Measurements from ENCODE around the gene CTSL. TPM values are rescaled to one million over a fixed set of nuclear protein-coding genes. Genes with fewer than 3 reads are reported as not detected.

Gene CTSL
- total and polyA plus RNA-seq, 2 of the 13 experiments (the other 11 are each of a cell fraction or from before 2014, with no cell fraction given), result 78.1 to 113 TPM

DNA sequence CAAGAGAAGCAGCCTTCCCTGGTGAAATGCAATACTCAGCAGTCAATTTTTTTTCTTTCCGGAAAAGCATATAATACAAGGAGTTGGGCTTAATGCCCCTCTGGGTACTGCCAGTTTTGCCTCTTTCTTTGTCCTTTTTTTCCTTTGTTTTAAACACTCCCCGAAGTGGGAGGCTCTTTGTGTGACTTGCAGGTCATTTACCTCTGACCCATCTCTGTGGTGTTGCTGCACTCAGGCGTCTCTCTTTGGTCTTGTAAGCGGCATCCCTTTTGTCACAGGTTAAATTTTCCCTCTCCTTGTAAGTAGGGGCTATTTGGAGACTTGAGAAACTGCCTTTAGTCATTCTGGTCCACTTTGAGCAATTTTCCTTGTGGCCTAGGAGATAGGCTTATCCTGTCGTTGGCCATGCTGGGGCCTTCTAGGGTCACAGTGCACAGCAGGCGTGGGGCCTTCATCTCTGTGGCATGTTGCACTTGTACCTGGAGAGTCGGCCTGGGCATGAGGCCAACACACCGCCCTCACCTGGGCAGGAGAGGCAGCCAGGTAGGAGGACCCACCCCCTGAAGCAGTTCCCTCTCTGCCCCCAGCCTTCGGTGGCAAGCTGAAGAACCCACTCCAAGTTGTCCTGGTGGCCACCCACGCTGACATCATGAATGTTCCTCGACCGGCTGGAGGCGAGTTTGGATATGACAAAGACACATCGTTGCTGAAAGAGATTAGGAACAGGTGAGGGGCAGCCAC is 27.7 kb upstream of the CTSL start:
- Histone ChIP-seq H3K79me2 (ENCODE audit: insufficient read depth, low read length) (no peaks in the 10 kb centered on the region), H3K9me3 (ENCODE audit: low read length) (no peaks in the 10 kb centered on the region), H3K27ac (ENCODE audit: extremely low read length, insufficient read depth, low read length) (no peak overlapping the region), H3K4me2 (ENCODE audit: low read depth, low read length) (no peak overlapping the region), H3K4me1 (ENCODE audit: insufficient read depth, low read length) (no peaks in the 10 kb centered on the region), H4K20me1 (ENCODE audit: insufficient read depth, low read length) (no peaks in the 10 kb centered on the region), H3K36me3 (replicated peaks in 1 of 2; ENCODE audit: control insufficient read depth in 1 of 2, insufficient read depth in 2 of 2, low read length in 2 of 2) (peaks cover 20 to 66% of the 10 kb centered on the region in 2 experiments), H3K4me3 (replicated peaks in 1 of 3; ENCODE audit: insufficient read depth in 1 of 3, low read depth in 2 of 3, low read length in 3 of 3) (no peak overlapping the region), H2AFZ (ENCODE audit: low read length) (no peak overlapping the region), H3K27me3 (ENCODE audit: control insufficient read depth in 1 of 2, insufficient read depth in 2 of 2, low read length in 2 of 2) (no peaks in the 10 kb centered on the region), H3K9ac (ENCODE audit: insufficient read depth, low read depth, low read length) (no peak overlapping the region)
- intact Hi-C loops (cut with micrococcal nuclease; ENCODE audit: unreplicated experiment) (no loop called here), in situ Hi-C loops (cut with HindIII; ENCODE audit: extremely low pct_ligation_motif_present, low pct_unique_long_range_greater_than_20kb) (no loop called here)
- BruUV-seq (replicated peaks), result no TSS peak
- CTCF ChIA-PET (ENCODE audit: low intra/inter-chr PET ratio, low total read pairs), result no interaction called here
- WGBS (ENCODE audit: low lambda C conversion rate), result 93% methylated on average over 14 of the region's 14 CpGs
- no peak for DNase-seq (ENCODE audit: low spot score)
- POLR2A ChIA-PET, result no interaction called here
- ATAC-seq, result no peak
- FAIRE-seq, result no peak
- TF ChIP-seq ZNF354B (CRISPR knock-in tag; IDR thresholded peaks at IDR 0.05) (no peak), ZNF616 (CRISPR knock-in tag; IDR thresholded peaks at IDR 0.05; ENCODE audit: low read depth) (no peak), CBFB (CRISPR knock-in tag; IDR thresholded peaks at IDR 0.05) (no peak), KLF12 (CRISPR knock-in tag; IDR thresholded peaks at IDR 0.05; ENCODE audit: borderline replicate concordance) (no peak), ZNF572 (CRISPR knock-in tag; IDR thresholded peaks at IDR 0.05) (no peak), ADNP (CRISPR knock-in tag; IDR thresholded peaks at IDR 0.05) (no peak), ZC3H4 (CRISPR knock-in tag; IDR thresholded peaks at IDR 0.05; ENCODE audit: borderline replicate concordance) (no peak), ZNF17 (CRISPR knock-in tag; IDR thresholded peaks at IDR 0.05) (no peak), CBX5 (CRISPR knock-in tag; IDR thresholded peaks at IDR 0.05; ENCODE audit: borderline replicate concordance) (no peak), ZNF468 (CRISPR knock-in tag; IDR thresholded peaks at IDR 0.05) (no peak), ZNF614 (CRISPR knock-in tag; IDR thresholded peaks at IDR 0.05; ENCODE audit: borderline replicate concordance) (no peak), CENPT (CRISPR knock-in tag; IDR thresholded peaks at IDR 0.05; ENCODE audit: low read depth) (no peak), TGIF2 (CRISPR knock-in tag; IDR thresholded peaks at IDR 0.05) (no peak), ZNF713 (CRISPR knock-in tag; IDR thresholded peaks at IDR 0.05) (no peak), ZFP36L2 (CRISPR knock-in tag; IDR thresholded peaks at IDR 0.05) (no peak), ZNF749 (CRISPR knock-in tag; IDR thresholded peaks at IDR 0.05; ENCODE audit: borderline replicate concordance) (no peak), NONO (IDR thresholded peaks at IDR 0.05) (no peak), NONO (CRISPR knock-in tag; conservative IDR thresholded peaks at IDR 0.05) (no peak)
- TF ChIP-seq, protein P1, sequence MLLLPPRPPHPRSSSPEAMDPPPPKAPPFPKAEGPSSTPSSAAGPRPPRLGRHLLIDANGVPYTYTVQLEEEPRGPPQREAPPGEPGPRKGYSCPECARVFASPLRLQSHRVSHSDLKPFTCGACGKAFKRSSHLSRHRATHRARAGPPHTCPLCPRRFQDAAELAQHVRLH (CRISPR knock-in tag; IDR thresholded peaks at IDR 0.05; ENCODE audit: borderline replicate concordance, low read depth), result no peak
- TF ChIP-seq, protein P2, sequence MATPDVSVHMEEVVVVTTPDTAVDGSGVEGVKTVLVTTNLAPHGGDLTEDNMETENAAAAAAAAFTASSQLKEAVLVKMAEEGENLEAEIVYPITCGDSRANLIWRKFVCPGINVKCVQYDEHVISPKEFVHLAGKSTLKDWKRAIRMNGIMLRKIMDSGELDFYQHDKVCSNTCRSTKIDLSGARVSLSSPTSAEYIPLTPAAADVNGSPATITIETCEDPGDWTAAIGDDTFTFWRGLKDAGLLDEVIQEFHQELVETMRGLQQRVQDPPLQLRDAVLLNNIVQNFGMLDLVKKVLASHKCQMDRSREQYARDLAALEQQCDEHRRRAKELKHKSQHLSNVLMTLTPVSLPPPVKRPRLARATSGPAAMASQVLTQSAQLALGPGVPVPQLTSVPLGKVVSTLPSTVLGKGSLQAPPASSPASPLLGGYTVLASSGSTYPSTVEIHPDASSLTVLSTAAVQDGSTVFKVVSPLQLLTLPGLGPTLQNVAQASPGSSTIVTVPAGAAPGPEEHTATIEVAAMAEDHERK (CRISPR knock-in tag; IDR thresholded peaks at IDR 0.05; ENCODE audit: low read depth), result no peak
- TF ChIP-seq, protein P3, sequence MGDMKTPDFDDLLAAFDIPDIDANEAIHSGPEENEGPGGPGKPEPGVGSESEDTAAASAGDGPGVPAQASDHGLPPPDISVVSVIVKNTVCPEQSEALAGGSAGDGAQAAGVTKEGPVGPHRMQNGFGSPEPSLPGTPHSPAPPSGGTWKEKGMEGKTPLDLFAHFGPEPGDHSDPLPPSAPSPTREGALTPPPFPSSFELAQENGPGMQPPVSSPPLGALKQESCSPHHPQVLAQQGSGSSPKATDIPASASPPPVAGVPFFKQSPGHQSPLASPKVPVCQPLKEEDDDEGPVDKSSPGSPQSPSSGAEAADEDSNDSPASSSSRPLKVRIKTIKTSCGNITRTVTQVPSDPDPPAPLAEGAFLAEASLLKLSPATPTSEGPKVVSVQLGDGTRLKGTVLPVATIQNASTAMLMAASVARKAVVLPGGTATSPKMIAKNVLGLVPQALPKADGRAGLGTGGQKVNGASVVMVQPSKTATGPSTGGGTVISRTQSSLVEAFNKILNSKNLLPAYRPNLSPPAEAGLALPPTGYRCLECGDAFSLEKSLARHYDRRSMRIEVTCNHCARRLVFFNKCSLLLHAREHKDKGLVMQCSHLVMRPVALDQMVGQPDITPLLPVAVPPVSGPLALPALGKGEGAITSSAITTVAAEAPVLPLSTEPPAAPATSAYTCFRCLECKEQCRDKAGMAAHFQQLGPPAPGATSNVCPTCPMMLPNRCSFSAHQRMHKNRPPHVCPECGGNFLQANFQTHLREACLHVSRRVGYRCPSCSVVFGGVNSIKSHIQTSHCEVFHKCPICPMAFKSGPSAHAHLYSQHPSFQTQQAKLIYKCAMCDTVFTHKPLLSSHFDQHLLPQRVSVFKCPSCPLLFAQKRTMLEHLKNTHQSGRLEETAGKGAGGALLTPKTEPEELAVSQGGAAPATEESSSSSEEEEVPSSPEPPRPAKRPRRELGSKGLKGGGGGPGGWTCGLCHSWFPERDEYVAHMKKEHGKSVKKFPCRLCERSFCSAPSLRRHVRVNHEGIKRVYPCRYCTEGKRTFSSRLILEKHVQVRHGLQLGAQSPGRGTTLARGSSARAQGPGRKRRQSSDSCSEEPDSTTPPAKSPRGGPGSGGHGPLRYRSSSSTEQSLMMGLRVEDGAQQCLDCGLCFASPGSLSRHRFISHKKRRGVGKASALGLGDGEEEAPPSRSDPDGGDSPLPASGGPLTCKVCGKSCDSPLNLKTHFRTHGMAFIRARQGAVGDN (CRISPR knock-in tag; IDR thresholded peaks at IDR 0.05), result no peak
